Measurements from ENCODE around the gene ZNF98.
A peak's percentile ranks its signal among the peaks of the same experiment; 100 is the strongest.

The ZNF98 gene

DNA sequence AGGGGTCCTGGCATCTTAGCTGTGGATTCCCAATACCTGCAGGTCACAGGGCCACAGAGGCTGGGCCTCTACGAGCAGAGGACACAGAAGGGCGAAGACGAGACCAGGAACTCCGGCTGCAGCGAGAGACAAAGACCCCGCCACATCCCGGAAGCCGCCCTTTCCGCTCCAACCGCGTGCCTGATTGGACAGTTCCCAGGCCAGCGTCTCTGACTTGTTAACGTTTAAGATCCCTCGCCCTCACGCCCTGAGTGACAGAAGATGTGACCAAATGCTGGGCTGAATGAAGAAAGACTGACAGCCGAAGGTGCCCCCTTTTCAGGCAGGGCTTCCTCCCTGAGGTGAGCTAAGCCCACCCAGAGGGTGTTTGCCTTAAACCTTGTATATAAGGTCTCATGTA, at the start of gene ZNF98:
ZNF98 (minus strand) TSS at position 136 of the 400 bp plus-strand sequence; CDS start at position 14, 122 bp downstream.
- peak within 1 kb of the TSS in 1 of 2 donors; percentile 43 for H3K4me3 ChIP-seq (ENCODE audit: low read length in 2 of 2)
- no peak within 1 kb of the TSS for H3K9ac ChIP-seq (ENCODE audit: low read depth in 1 of 2, low read length in 2 of 2)
- H3K27ac ChIP-seq (ENCODE audit: low read depth in 2 of 2, low read length in 2 of 2), result no peak within 1 kb of the TSS
- H3K4me1 ChIP-seq (ENCODE audit: control insufficient read depth in 2 of 2, insufficient read depth in 2 of 2, low read length in 2 of 2), result no peaks in the 10 kb centered on the region
- H3K9me3 ChIP-seq (ENCODE audit: control insufficient read depth in 2 of 2, low read length in 2 of 2), result no peaks in the 10 kb centered on the region
- H3K27me3 ChIP-seq (ENCODE audit: control insufficient read depth in 2 of 2, insufficient read depth in 2 of 2, low read length in 2 of 2), result no peaks in the 10 kb centered on the region
- H3K36me3 ChIP-seq (ENCODE audit: control insufficient read depth in 2 of 2, insufficient read depth in 2 of 2, low read length in 2 of 2), result no peaks in the 10 kb centered on the region

DNA sequence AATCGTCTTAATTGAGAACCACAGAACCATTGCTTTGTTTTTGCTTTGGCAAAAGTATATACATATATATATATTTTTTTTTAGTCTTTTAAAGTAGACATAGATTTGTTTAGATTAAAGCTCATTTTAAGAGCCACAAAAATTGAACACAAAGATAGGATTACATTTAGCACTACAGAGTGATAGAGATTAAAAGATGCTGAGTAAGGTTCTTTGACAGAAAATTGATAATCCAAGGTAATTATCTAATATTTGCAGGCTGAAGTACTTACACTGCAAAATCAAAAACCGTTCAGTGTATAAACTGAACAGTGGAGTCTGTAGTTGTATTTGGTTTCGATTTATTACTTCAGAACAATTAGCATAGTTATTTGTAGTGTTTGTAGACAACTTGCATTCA, 24.5 kb upstream of the ZNF98 start:
- no peaks in the 10 kb centered on the region for H3K36me3 ChIP-seq (ENCODE audit: control insufficient read depth in 2 of 2, insufficient read depth in 2 of 2, low read length in 2 of 2)
- H3K9me3 ChIP-seq (ENCODE audit: control insufficient read depth in 2 of 2, low read length in 2 of 2), result no peaks in the 10 kb centered on the region
- H3K9ac ChIP-seq (ENCODE audit: low read depth in 1 of 2, low read length in 2 of 2), result no peak overlapping the region
- no peaks in the 10 kb centered on the region for H3K4me1 ChIP-seq (ENCODE audit: control insufficient read depth in 2 of 2, insufficient read depth in 2 of 2, low read length in 2 of 2)
- H3K4me3 ChIP-seq (ENCODE audit: low read length in 2 of 2), result no peak overlapping the region
- H3K27ac ChIP-seq (ENCODE audit: low read depth in 2 of 2, low read length in 2 of 2), result no peak overlapping the region
- no peaks in the 10 kb centered on the region for H3K27me3 ChIP-seq (ENCODE audit: control insufficient read depth in 2 of 2, insufficient read depth in 2 of 2, low read length in 2 of 2)

DNA sequence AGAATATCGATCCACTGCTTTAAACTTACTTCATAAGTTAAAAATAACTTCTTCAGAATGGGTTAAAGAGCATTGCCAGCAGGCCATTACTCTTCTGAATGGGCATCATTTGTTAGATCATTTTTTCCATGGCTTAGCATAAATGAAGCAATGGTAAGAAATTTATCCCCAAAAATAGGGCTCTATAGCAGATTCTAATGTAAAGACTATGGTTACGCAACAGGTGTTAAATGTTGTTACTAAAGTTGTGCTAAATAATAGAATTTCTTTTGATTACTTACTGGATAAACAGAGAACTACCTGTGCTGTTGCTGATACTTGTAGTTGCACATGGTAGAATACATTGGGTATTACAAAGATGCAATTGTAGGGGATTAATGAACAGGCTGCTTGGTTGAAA, 15.9 kb upstream of the ZNF98 start:
- H3K27ac ChIP-seq (ENCODE audit: low read depth in 2 of 2, low read length in 2 of 2), result no peak overlapping the region
- no peaks in the 10 kb centered on the region for H3K9me3 ChIP-seq (ENCODE audit: control insufficient read depth in 2 of 2, low read length in 2 of 2)
- H3K9ac ChIP-seq (ENCODE audit: low read depth in 1 of 2, low read length in 2 of 2), result no peak overlapping the region
- H3K27me3 ChIP-seq (ENCODE audit: control insufficient read depth in 2 of 2, insufficient read depth in 2 of 2, low read length in 2 of 2), result no peaks in the 10 kb centered on the region
- no peak overlapping the region for H3K4me3 ChIP-seq (ENCODE audit: low read length in 2 of 2)
- H3K36me3 ChIP-seq (ENCODE audit: control insufficient read depth in 2 of 2, insufficient read depth in 2 of 2, low read length in 2 of 2), result no peaks in the 10 kb centered on the region
- no peaks in the 10 kb centered on the region for H3K4me1 ChIP-seq (ENCODE audit: control insufficient read depth in 2 of 2, insufficient read depth in 2 of 2, low read length in 2 of 2)

DNA sequence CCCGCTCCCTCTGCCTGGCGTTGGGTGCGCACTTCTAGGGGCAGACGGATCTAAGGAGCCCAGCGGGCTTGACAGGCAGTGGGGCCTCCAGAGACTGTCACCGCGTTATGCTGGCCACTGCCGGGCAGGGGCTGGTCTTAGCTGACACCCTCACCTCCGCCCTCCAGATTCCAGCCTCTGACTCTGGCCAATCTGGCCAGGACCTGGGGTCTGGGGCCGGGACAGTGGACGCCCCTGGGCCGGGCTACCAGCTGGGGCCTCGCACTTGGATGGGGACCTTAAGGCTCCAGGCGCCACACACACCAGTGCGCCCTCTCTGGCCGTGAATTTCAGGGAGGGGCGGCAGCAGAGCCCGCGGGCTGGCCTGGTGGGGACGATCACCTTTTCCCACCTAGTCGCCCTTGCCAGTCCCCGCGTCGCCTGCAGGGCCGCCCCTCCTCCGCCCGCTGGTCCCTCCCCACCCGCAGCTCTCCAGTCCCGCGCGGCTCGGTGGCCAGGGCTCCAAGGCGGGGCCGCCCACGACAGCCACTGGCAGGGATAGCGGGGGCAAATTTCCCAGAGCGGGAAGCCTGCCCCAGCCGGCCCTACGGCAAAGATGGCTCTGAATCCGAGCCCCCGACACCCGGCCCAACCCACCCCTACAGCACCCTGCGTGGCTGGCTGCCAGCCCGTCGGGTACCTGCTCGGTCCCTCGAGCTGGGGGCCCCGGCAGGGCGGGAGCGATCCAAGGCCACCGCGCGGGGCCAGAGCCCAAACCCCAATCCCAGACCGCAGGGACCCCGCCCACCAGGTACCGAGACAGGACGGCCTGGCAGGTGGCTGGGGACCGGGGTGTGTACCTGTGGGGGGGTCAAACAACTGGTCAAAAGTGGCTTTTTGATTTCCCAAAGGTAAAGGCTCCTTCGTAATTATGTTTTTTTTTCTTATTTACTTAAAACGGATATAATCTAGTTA, 6.1 kb upstream of the ZNF98 start:
- Histone ChIP-seq H3K9ac (ENCODE audit: low read depth in 1 of 2, low read length in 2 of 2) (no peak overlapping the region), H3K27me3 (ENCODE audit: control insufficient read depth in 2 of 2, insufficient read depth in 2 of 2, low read length in 2 of 2) (no peaks in the 10 kb centered on the region), H3K36me3 (ENCODE audit: control insufficient read depth in 2 of 2, insufficient read depth in 2 of 2, low read length in 2 of 2) (no peaks in the 10 kb centered on the region), H3K4me1 (ENCODE audit: control insufficient read depth in 2 of 2, insufficient read depth in 2 of 2, low read length in 2 of 2) (no peaks in the 10 kb centered on the region), H3K4me3 (ENCODE audit: low read length in 2 of 2) (no peak overlapping the region), H3K27ac (ENCODE audit: low read depth in 2 of 2, low read length in 2 of 2) (no peak overlapping the region), H3K9me3 (ENCODE audit: control insufficient read depth in 2 of 2, low read length in 2 of 2) (peaks cover 0 to 2% of the 10 kb centered on the region in 2 donors)

DNA sequence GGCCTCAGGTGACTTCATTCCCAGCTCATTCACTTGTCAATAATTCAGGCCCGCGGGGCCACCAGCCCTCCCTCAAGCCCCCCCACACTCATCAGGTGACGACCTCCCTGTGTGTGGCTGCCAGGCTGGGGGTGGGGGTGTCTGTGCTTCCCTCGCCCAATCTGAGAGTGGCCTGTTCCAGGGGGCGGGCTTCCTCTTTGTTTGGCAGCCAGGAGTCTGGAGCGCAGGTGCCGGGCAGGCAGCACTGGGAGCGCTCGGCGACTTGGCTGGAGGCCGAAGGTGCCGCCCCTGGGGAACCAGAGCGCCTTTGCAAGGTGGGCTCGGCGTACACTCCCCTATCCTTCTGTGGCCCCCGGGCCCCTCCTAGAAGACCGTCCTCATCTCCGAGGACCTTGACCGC, 5.4 kb upstream of the ZNF98 start:
- Histone ChIP-seq H3K27me3 (ENCODE audit: control insufficient read depth in 2 of 2, insufficient read depth in 2 of 2, low read length in 2 of 2) (no peaks in the 10 kb centered on the region), H3K9ac (ENCODE audit: low read depth in 1 of 2, low read length in 2 of 2) (no peak overlapping the region), H3K4me3 (ENCODE audit: low read length in 2 of 2) (no peak overlapping the region), H3K27ac (ENCODE audit: low read depth in 2 of 2, low read length in 2 of 2) (no peak overlapping the region), H3K9me3 (ENCODE audit: control insufficient read depth in 2 of 2, low read length in 2 of 2) (peaks cover 0 to 2% of the 10 kb centered on the region in 2 donors), H3K36me3 (ENCODE audit: control insufficient read depth in 2 of 2, insufficient read depth in 2 of 2, low read length in 2 of 2) (no peaks in the 10 kb centered on the region), H3K4me1 (ENCODE audit: control insufficient read depth in 2 of 2, insufficient read depth in 2 of 2, low read length in 2 of 2) (no peaks in the 10 kb centered on the region)

DNA sequence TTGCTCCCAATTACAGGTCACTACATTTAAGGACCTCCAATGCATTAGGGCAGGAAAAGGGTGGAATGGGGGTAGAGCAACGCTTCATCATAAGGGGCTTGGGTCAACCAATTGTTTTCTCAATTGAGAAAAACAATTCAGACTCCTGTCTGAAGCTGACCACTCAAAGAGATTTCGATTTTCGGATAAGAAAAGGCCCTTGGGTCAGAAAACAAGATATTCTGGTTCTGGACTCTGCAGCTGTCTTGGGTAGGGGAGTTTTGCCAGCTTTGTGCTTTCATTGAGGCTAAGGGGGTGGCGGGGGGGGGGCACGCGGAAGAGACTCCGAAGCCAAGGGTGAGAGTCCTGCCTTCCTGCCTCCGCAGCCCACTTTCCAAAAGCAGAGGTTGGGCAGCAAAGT, 4.8 kb upstream of the ZNF98 start:
- Histone ChIP-seq H3K9me3 (ENCODE audit: control insufficient read depth in 2 of 2, low read length in 2 of 2) (peaks cover 0 to 2% of the 10 kb centered on the region in 2 donors), H3K27ac (ENCODE audit: low read depth in 2 of 2, low read length in 2 of 2) (no peak overlapping the region), H3K27me3 (ENCODE audit: control insufficient read depth in 2 of 2, insufficient read depth in 2 of 2, low read length in 2 of 2) (no peaks in the 10 kb centered on the region), H3K36me3 (ENCODE audit: control insufficient read depth in 2 of 2, insufficient read depth in 2 of 2, low read length in 2 of 2) (no peaks in the 10 kb centered on the region), H3K4me3 (ENCODE audit: low read length in 2 of 2) (no peak overlapping the region), H3K4me1 (ENCODE audit: control insufficient read depth in 2 of 2, insufficient read depth in 2 of 2, low read length in 2 of 2) (no peaks in the 10 kb centered on the region), H3K9ac (ENCODE audit: low read depth in 1 of 2, low read length in 2 of 2) (no peak overlapping the region)

DNA sequence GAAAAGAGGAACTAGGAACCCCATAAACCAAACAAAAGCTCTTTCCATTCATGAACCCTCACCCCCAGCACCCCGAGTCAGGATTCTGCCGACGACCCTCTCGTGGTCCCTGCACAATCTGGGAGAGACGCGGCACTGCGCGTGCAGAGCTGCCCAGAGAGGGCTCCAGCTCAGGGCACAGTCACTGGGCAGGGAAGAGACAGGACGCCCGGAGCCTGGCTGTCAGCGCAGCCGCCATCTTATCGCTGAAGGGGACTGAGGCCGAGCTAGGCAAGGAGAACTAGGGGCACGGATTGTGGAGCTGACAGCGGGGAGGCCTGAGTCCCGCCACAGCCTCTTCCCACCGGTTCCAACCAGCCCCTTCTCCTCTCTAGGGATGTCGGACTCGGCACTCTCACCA, 349 bp downstream of the ZNF98 start:
- H3K27ac ChIP-seq (ENCODE audit: low read depth in 2 of 2, low read length in 2 of 2), result no peak overlapping the region
- no peak overlapping the region for H3K9ac ChIP-seq (ENCODE audit: low read depth in 1 of 2, low read length in 2 of 2)
- no peaks in the 10 kb centered on the region for H3K27me3 ChIP-seq (ENCODE audit: control insufficient read depth in 2 of 2, insufficient read depth in 2 of 2, low read length in 2 of 2)
- peak overlapping the region in 1 of 2 donors; percentile 43 for H3K4me3 ChIP-seq (ENCODE audit: low read length in 2 of 2)
- no peaks in the 10 kb centered on the region for H3K9me3 ChIP-seq (ENCODE audit: control insufficient read depth in 2 of 2, low read length in 2 of 2)
- H3K36me3 ChIP-seq (ENCODE audit: control insufficient read depth in 2 of 2, insufficient read depth in 2 of 2, low read length in 2 of 2), result no peaks in the 10 kb centered on the region
- no peaks in the 10 kb centered on the region for H3K4me1 ChIP-seq (ENCODE audit: control insufficient read depth in 2 of 2, insufficient read depth in 2 of 2, low read length in 2 of 2)

DNA sequence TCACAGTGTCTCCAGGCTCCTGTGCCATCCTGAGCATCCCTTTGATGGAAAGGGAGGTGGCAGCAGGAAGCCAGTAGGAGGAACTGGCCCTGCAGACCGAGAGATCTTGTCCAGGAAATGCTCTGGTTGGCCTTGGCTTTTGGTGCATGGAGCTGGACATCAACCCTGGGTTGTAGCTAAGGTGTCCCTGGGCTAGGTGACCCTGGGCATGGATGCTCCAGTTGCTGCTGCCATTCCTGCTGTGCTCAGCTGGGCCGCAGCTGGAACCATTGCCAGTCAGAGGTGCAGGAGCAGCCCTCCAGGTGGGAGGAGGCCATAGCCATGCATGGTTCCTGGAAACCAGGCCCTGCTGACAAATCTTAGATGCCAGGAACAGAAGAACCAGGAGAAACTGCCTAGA, 67.5 kb downstream of the ZNF98 start:
- H3K9me3 ChIP-seq (ENCODE audit: control insufficient read depth in 2 of 2, low read length in 2 of 2), result peaks cover 3 to 4% of the 10 kb centered on the region in 2 donors

More for the DNA sequence above, 67.5 kb downstream of the ZNF98 start:
- H3K9ac ChIP-seq (ENCODE audit: low read depth in 1 of 2, low read length in 2 of 2), result no peak overlapping the region
- H3K27me3 ChIP-seq (ENCODE audit: control insufficient read depth in 2 of 2, insufficient read depth in 2 of 2, low read length in 2 of 2), result no peaks in the 10 kb centered on the region
- H3K27ac ChIP-seq (ENCODE audit: low read depth in 2 of 2, low read length in 2 of 2), result no peak overlapping the region
- no peak overlapping the region for H3K4me3 ChIP-seq (ENCODE audit: low read length in 2 of 2)
- H3K4me1 ChIP-seq (ENCODE audit: control insufficient read depth in 2 of 2, insufficient read depth in 2 of 2, low read length in 2 of 2), result no peaks in the 10 kb centered on the region
- H3K36me3 ChIP-seq (ENCODE audit: control insufficient read depth in 2 of 2, insufficient read depth in 2 of 2, low read length in 2 of 2), result no peaks in the 10 kb centered on the region

Data from mucosa of rectum (tissue), 2 donors.